Endothelial cell of umbilical vein (primary cell): ENCODE measurements around the gene CNTN1. TPM values are rescaled to one million over a fixed set of nuclear protein-coding genes. Genes with fewer than 3 reads are reported as not detected.

Experiments used
- BruUV-seq: library from RNA; stranded (reverse); fragments of 400-500 nt; replicated peaks from 2 replicates; lab custom pipeline; 2021; lab: Mats Ljungman, UMichigan
- CTCF ChIA-PET: fragments of 300-600, 350-600 bp; sonication (Branson Sonifier 250); formaldehyde crosslinking; loops from one replicate; lab custom pipeline; 2021; ENCODE audit warnings: antibody characterized with exemption, inconsistent platforms; lab: Charles Lee
- POLR2A ChIA-PET: fragments of 300-600, 350-600 bp; sonication (Branson Sonifier 250); formaldehyde crosslinking; loops from one replicate; lab custom pipeline; 2021; ENCODE audit warnings: antibody characterized with exemption, inconsistent platforms; lab: Charles Lee
- DNase-seq: peaks from one replicate; pipeline ENCODE4 v3.0.0-alpha.2; 2011; ENCODE audit warnings: low read depth, low spot score
- FAIRE-seq: peaks from 2 replicates; lab custom pipeline; 2011; peaks lifted over from hg19 to GRCh38; lab: Jason Lieb, UNC
- H2AFZ ChIP-seq: 2 replicates; pipeline ENCODE4 v1.6.0; 2012; ENCODE audit warnings: low read depth, low read length, control low read depth, inconsistent platforms
- H3K27ac ChIP-seq: 2 replicates; pipeline ENCODE4 v1.5.1; 2011; ENCODE audit warnings: low read depth, mild to moderate bottlenecking, control low read depth, low read length, moderate library complexity; ENCODE audit not compliant: insufficient read depth
- H3K27me3 ChIP-seq, 2 experiments: 2 replicates each; pipeline versions ENCODE4 v1.6.0 to v1.6.1; 2011; ENCODE audit warnings: low read length in 2 of 2, mixed read lengths in 1 of 2; ENCODE audit not compliant: control insufficient read depth in 2 of 2, insufficient read depth in 2 of 2
- H3K36me3 ChIP-seq, 2 experiments: 2 replicates in 1 of 2; 3 replicates in 1 of 2; pipeline ENCODE4 v1.5.1; 2011; ENCODE audit warnings: low read length in 2 of 2, mild to moderate bottlenecking in 1 of 2, moderate library complexity in 1 of 2; ENCODE audit not compliant: control insufficient read depth in 2 of 2, insufficient read depth in 2 of 2; ENCODE audit errors: extremely low read depth in 1 of 2
- H3K4me1 ChIP-seq: 3 replicates; pipeline ENCODE4 v1.5.1; 2011; ENCODE audit warnings: mild to moderate bottlenecking, low read length; ENCODE audit not compliant: control insufficient read depth, insufficient read depth; ENCODE audit errors: extremely low read depth
- H3K4me2 ChIP-seq: 2 replicates; pipeline ENCODE4 v1.6.1; 2011; ENCODE audit warnings: low read length, control low read depth, mixed read lengths; ENCODE audit not compliant: insufficient read depth
- H3K4me3 ChIP-seq, 3 experiments: fragments of 200-600 bp in 1 of 3; sonication (generic), shearing (Covaris generic) in 1 of 3; replicated peaks in 1 of 3; 2 replicates each; pipeline ENCODE4 v1.5.1; 2011 to 2016; ENCODE audit warnings: control low read depth in 3 of 3, low read length in 3 of 3, mild to moderate bottlenecking in 2 of 3, inconsistent platforms in 1 of 3, low read depth in 1 of 3, moderate library complexity in 1 of 3; ENCODE audit not compliant: insufficient read depth in 1 of 3
- H3K79me2 ChIP-seq: 2 replicates; pipeline ENCODE4 v1.6.0; 2012; ENCODE audit warnings: low read length, inconsistent platforms; ENCODE audit not compliant: control insufficient read depth, insufficient read depth
- H3K9ac ChIP-seq: replicated peaks from 2 replicates; pipeline ENCODE3; 2011; ENCODE audit warnings: low read length, control low read depth; ENCODE audit not compliant: insufficient read depth; ENCODE audit errors: extremely low read depth
- H3K9me1 ChIP-seq: replicated peaks from 3 replicates; pipeline ENCODE4 v1.6.0; 2011; ENCODE audit warnings: mild to moderate bottlenecking, low read length; ENCODE audit not compliant: control insufficient read depth, insufficient read depth; ENCODE audit errors: extremely low read depth
- H3K9me3 ChIP-seq: replicated peaks from 2 replicates; pipeline ENCODE4 v1.5.1; 2012; ENCODE audit warnings: low read length, inconsistent platforms; ENCODE audit not compliant: control insufficient read depth, insufficient read depth
- H4K20me1 ChIP-seq: replicated peaks from 2 replicates; pipeline ENCODE3; 2011; ENCODE audit warnings: mild to moderate bottlenecking, low read length; ENCODE audit not compliant: control insufficient read depth, insufficient read depth; ENCODE audit errors: extremely low read depth
- CTCF ChIP-seq, 2 donors: IDR thresholded peaks; 1 replicate in 1 of 2; 2 replicates in 1 of 2; pipeline ENCODE4 v1.5.1; 2011; ENCODE audit warnings: low read length in 2 of 2, mild to moderate bottlenecking in 2 of 2, moderate library complexity in 2 of 2, control low read depth in 1 of 2, inconsistent platforms in 1 of 2, low read depth in 1 of 2; ENCODE audit not compliant: insufficient read depth in 1 of 2; ENCODE audit errors: extremely low read depth in 1 of 2
- EZH2 ChIP-seq: IDR thresholded peaks from 2 replicates; pipeline ENCODE4 v1.6.1; 2012; ENCODE audit warnings: borderline replicate concordance, low read depth, mild to moderate bottlenecking, moderate library complexity, low read length, inconsistent platforms; ENCODE audit not compliant: severe bottlenecking
- FOS ChIP-seq: IDR thresholded peaks from 2 replicates; pipeline ENCODE4 v1.6.1; 2011; ENCODE audit warnings: mild to moderate bottlenecking, low read length, moderate library complexity, borderline replicate concordance; ENCODE audit not compliant: insufficient read depth
- GATA2 ChIP-seq: IDR thresholded peaks from 2 replicates; pipeline ENCODE4 v1.7.0; 2011; ENCODE audit warnings: low read depth, mild to moderate bottlenecking, moderate library complexity, mixed read lengths, low read length; ENCODE audit not compliant: insufficient read length, insufficient read depth
- JUN ChIP-seq: IDR thresholded peaks from 2 replicates; pipeline ENCODE4 v1.6.1; 2011; ENCODE audit warnings: borderline replicate concordance, low read depth; ENCODE audit not compliant: insufficient read length, insufficient read depth
- MYC ChIP-seq: IDR thresholded peaks from one replicate; pipeline ENCODE4 v1.6.1; 2011; ENCODE audit warnings: mild to moderate bottlenecking, low read depth, low read length
- POLR2A ChIP-seq: IDR thresholded peaks from 2 replicates; pipeline ENCODE4 v1.6.1; 2012; ENCODE audit warnings: low read depth, mild to moderate bottlenecking, control low read depth, low read length
- POLR2AphosphoS5 ChIP-seq: IDR thresholded peaks from 2 replicates; pipeline ENCODE4 v1.6.1; 2012; ENCODE audit warnings: low read depth, mild to moderate bottlenecking, control low read depth, low read length, moderate library complexity; ENCODE audit not compliant: insufficient read depth
- dilution Hi-C: fragments of 300-500 bp; cut with MboI; formaldehyde crosslinking; loops from one replicate; pipeline ENCODE4 v1.15.0; 2019; ENCODE audit warnings: low sequenced_read_pairs; ENCODE audit not compliant: extremely low pct_ligation_motif_present
- intact Hi-C: fragments of 100-400 bp; cut with micrococcal nuclease; formaldehyde crosslinking; loops from one replicate; pipeline ENCODE4 v1.10.0; 2022
- polyA plus RNA-seq, 4 experiments: library from polyadenylated mRNA; depleted of rRNA in 3 of 4; stranded (reverse) in 3 of 4; unstranded in 1 of 4; fragments of >200 nt; gene quantifications; 2 replicates each; pipeline versions ENCODE4 v1.2.1 to v1.2.3, GENCODE V29; 2011 to 2012; ENCODE audit warnings: missing spikeins in 1 of 4
- total RNA-seq: library from RNA; stranded (reverse); gene quantifications from 2 replicates; pipeline ENCODE4 v1.2.3, GENCODE V29; 2021
- TF ChIP-seq, protein P1 (sequence below): IDR thresholded peaks from 2 replicates; pipeline ENCODE4 v1.6.1; 2011; ENCODE audit not compliant: insufficient read depth, insufficient read length

CNTN1 gene
- total and polyA plus RNA-seq, 2 donors (not counting 3 experiments of a cell fraction or from before 2014, with no cell fraction given), result 0.07 TPM; not detected in 1

DNA sequence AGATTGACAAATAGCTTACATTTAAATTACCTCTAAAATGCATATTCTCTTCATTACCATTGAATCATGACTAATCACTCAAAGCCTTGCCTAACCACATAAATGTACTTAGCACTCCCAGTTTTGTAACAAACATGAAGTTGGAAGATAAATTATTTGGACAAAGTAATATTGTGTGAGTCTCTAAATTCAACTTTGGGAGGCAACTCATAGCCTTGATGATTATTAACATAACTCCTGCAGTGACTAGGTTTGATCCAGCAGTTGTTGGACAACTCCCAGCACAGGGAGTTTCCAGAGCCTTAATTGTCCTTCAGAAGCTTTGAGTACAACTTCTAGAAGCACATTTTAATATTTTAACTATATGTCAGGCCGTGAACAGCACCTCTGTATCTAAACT, 342.4 kb downstream of the CNTN1 start:
- no peaks in the 10 kb centered on the region for H3K27me3 ChIP-seq
- no peaks in the 10 kb centered on the region for H3K9me3 ChIP-seq
- ChIA-PET POLR2A (no interaction called here), CTCF (no interaction called here)
- intact Hi-C loops (no loop called here), dilution Hi-C loops (no loop called here)
- H3K4me1 ChIP-seq, result no peaks in the 10 kb centered on the region
- no peak overlapping the region for H3K27ac ChIP-seq
- no peak overlapping the region for H3K9ac ChIP-seq
- no TSS peak for BruUV-seq
- no peaks in the 10 kb centered on the region for H4K20me1 ChIP-seq
- TF ChIP-seq MYC, result no peak
- no peak for TF ChIP-seq POLR2A
- TF ChIP-seq CTCF (IDR thresholded peaks at IDR 0.05; ENCODE audit: extremely low read depth in 1 of 2, insufficient read depth in 1 of 2, low read depth in 1 of 2, low read length in 2 of 2), result no peak
- no peak for TF ChIP-seq EZH2
- TF ChIP-seq JUN, result no peak
- no peak for TF ChIP-seq GATA2
- no peak for TF ChIP-seq FOS
- TF ChIP-seq, protein P1, sequence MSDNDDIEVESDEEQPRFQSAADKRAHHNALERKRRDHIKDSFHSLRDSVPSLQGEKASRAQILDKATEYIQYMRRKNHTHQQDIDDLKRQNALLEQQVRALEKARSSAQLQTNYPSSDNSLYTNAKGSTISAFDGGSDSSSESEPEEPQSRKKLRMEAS, result no peak
- no peak for TF ChIP-seq POLR2AphosphoS5
- DNase-seq (no peak), FAIRE-seq (no peak)
- no peak overlapping the region for H2AFZ ChIP-seq
- no peak overlapping the region for H3K4me3 ChIP-seq
- no peaks in the 10 kb centered on the region for H3K36me3 ChIP-seq
- no peaks in the 10 kb centered on the region for H3K79me2 ChIP-seq
- H3K9me1 ChIP-seq, result no peaks in the 10 kb centered on the region
- no peak overlapping the region for H3K4me2 ChIP-seq
